Thyroid gland (tissue), 4 donors: ENCODE measurements around the gene FBXL19. TPM values are rescaled to one million over a fixed set of nuclear protein-coding genes. Genes with fewer than 3 reads are reported as not detected.
A peak's percentile ranks its signal among the peaks of the same experiment; 100 is the strongest.

Source experiments
- DNase-seq, 2 donors: peaks; one replicate each; pipeline ENCODE4 v3.0.0-alpha.2; 2019
- H3K27ac ChIP-seq, 3 donors: fragments of 200-600 bp; sonication (generic); 1 replicate in 2 of 3; 2 replicates in 1 of 3; pipeline ENCODE4 v1.5.1; 2016 to 2019; ENCODE audit warnings: mild to moderate bottlenecking in 1 of 3, moderate library complexity in 1 of 3
- H3K27me3 ChIP-seq: fragments of 200-600 bp; sonication (generic); one replicate; pipeline ENCODE4 v1.5.1; 2019
- H3K36me3 ChIP-seq, 2 donors: fragments of 200-600 bp; sonication (generic); one replicate each; pipeline ENCODE4 v1.5.1; 2016 to 2019
- H3K4me1 ChIP-seq, 2 donors: fragments of 200-600 bp; sonication (generic); one replicate each; pipeline ENCODE4 v1.5.1; 2017 to 2019
- H3K4me3 ChIP-seq, 3 donors: fragments of 200-600 bp; sonication (generic); replicated peaks in 1 of 3; 1 replicate in 2 of 3; 2 replicates in 1 of 3; pipeline ENCODE4 v1.5.1; 2016; ENCODE audit warnings: mild to moderate bottlenecking in 1 of 3
- H3K9me3 ChIP-seq: fragments of 200-600 bp; sonication (generic); one replicate; pipeline ENCODE4 v1.5.1; 2017
- CTCF ChIP-seq, 6 experiments: fragments of 200-600 bp in 3 of 6; fragments of 450-650 bp in 3 of 6; sonication (generic) in 3 of 6; IDR thresholded peaks; one replicate each; pipeline ENCODE4 v1.5.1; 2016 to 2019; ENCODE audit warnings: antibody characterized with exemption in 6 of 6, mild to moderate bottlenecking in 2 of 6, inconsistent platforms in 1 of 6, moderate library complexity in 1 of 6
- POLR2A ChIP-seq, 2 donors: fragments of 450-650 bp; IDR thresholded peaks; one replicate each; pipeline ENCODE4 v1.6.1; 2017; ENCODE audit warnings: antibody characterized with exemption in 2 of 2, mild to moderate bottlenecking in 2 of 2, moderate library complexity in 1 of 2
- WGBS, 2 donors: methylation state at CpG; one replicate each; pipeline ENCODE4 v1.1.5; 2017; 5-methylcytosine and 5-hydroxymethylcytosine counted together
- intact Hi-C: fragments of 100-400 bp; cut with DNase I; formaldehyde crosslinking; loops from one replicate; pipeline ENCODE4 v1.15.1; 2023
- total RNA-seq, 4 donors: library from RNA; depleted of rRNA; stranded (reverse); fragments of >200 nt; gene quantifications; one replicate each; pipeline ENCODE4 v1.2.3, GENCODE V29; 2016

The FBXL19 gene
- total RNA-seq, 4 donors from 2014 or later: 11.7 to 24.0 (median 14.4) TPM

DNA sequence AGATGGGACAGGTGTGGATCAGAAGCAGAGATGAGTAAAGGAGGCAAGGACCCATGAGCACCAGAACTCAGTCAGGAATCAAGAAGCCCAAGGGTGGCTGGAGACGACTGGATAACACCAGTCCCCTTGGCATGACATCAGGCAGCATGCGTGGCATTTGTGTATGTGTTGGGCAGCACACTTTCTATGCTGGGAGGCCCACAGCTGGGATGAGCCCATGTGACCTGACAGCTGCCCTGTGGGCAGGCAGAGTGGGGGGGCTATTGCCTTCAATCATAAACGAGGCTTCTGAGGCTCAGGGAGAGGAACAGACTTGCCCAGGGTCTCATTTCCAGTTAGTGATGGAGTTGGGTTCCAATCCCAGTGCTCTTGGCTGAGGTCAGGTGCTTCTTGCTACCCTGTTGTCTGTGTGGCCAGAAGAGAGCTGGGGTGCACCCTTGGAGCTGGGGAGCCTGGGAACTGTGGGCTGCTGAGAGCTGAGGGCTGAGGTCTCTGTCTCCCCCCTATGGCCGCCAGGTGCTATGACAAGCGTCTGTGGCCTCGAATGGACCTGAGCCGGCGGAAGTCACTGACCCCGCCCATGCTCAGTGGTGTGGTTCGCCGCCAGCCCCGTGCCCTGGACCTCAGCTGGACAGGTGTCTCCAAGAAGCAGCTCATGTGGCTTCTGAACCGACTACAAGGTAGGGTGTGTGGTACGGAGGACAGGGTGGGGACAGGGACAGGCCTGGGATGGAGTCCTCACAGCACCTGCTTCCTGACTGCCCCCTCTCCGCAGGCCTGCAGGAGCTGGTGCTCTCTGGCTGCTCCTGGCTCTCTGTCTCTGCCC is 18.4 kb downstream of the FBXL19 start:
- WGBS, 2 donors: 24 to 62% methylated on average over 3 to 13 of the region's 15 CpGs
- Histone ChIP-seq H3K4me3 (no peak overlapping the region), H3K27ac (no peak overlapping the region), H3K9me3 (no peaks in the 10 kb centered on the region), H3K4me1 (peaks cover 4 to 10% of the 10 kb centered on the region in 2 donors), H3K27me3 (no peaks in the 10 kb centered on the region), H3K36me3 (peaks cover 0 to 11% of the 10 kb centered on the region in 2 donors)
- intact Hi-C loops: no loop called here
- TF ChIP-seq POLR2A (IDR thresholded peaks at IDR 0.05): no peak
- TF ChIP-seq CTCF (IDR thresholded peaks at IDR 0.05): peak; percentile 55 to 97 (median 78)
- DNase-seq: peak; percentile 82 to 86

DNA sequence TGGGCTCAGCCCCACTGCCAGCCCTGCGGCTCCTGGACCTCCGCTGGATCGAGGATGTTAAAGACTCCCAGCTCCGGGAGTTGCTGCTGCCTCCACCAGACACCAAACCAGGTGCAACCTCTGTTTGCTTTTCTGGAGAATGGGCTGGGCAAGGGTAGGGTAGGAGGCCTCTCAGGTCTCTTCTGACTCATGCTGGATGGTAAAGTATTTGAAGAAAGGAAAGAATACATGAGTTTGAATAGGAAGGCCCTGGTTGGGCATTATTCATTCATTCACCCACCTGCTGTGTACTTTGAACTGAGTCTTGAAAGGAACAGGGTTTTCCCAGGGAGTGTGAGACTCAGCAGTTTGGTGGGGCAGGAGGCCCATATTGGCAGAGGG is 19.0 kb downstream of the FBXL19 start:
- TF ChIP-seq CTCF (IDR thresholded peaks at IDR 0.05) (no peak), POLR2A (IDR thresholded peaks at IDR 0.05) (no peak)
- no peak overlapping the region for H3K4me3 ChIP-seq
- peaks cover 0 to 11% of the 10 kb centered on the region in 2 donors for H3K36me3 ChIP-seq
- intact Hi-C loops: no loop called here
- H3K4me1 ChIP-seq: peaks cover 4 to 10% of the 10 kb centered on the region in 2 donors
- H3K27me3 ChIP-seq: no peaks in the 10 kb centered on the region
- DNase-seq: no peak
- no peak overlapping the region for H3K27ac ChIP-seq
- no peaks in the 10 kb centered on the region for H3K9me3 ChIP-seq
- WGBS, 2 donors: 79 to 93% methylated on average over 4 of the region's 4 CpGs

DNA sequence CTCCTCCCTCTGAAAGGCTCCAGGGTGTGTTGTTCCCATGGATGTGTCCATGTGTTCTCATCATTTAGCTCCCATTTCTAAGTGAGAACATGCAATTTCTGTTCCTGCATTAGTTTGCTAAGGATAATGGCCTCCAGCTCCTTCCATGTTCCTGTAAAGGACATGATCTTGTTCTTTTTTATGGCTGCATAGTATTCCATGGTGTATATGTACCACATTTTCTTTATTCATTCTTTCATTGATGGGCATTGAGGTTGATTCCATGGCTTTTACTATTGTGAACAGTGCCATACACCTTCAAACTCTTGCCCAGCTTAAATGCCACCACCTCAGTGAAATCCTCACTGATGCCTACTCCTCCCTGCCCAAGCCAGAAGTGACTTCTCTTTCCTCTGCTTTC is 21.0 kb downstream of the FBXL19 start:
- no peaks in the 10 kb centered on the region for H3K27me3 ChIP-seq
- intact Hi-C loops: no loop called here
- no peak for DNase-seq
- H3K9me3 ChIP-seq: no peaks in the 10 kb centered on the region
- H3K4me1 ChIP-seq: peaks cover 7 to 10% of the 10 kb centered on the region in 2 donors
- H3K27ac ChIP-seq: no peak overlapping the region
- TF ChIP-seq POLR2A (IDR thresholded peaks at IDR 0.05) (no peak), CTCF (IDR thresholded peaks at IDR 0.05) (no peak)
- H3K4me3 ChIP-seq: no peak overlapping the region
- H3K36me3 ChIP-seq: peaks cover 0 to 11% of the 10 kb centered on the region in 2 donors

GRCh38 chr16:30946671-30947540 is 23.5 kb downstream of the FBXL19 start:
- TF ChIP-seq POLR2A (IDR thresholded peaks at IDR 0.05) (no peak), CTCF (IDR thresholded peaks at IDR 0.05) (no peak)
- H3K4me1 ChIP-seq: peaks cover 26 to 27% of the 10 kb centered on the region in 2 donors
- no peak overlapping the region for H3K4me3 ChIP-seq
- intact Hi-C loops: no loop called here
- H3K36me3 ChIP-seq: peaks cover 0 to 11% of the 10 kb centered on the region in 2 donors
- H3K9me3 ChIP-seq: no peaks in the 10 kb centered on the region
- DNase-seq: no peak
- H3K27me3 ChIP-seq: no peaks in the 10 kb centered on the region
- WGBS, 2 donors: 85 to 91% methylated on average over 26 to 33 of the region's 38 CpGs
- H3K27ac ChIP-seq: no peak overlapping the region

DNA sequence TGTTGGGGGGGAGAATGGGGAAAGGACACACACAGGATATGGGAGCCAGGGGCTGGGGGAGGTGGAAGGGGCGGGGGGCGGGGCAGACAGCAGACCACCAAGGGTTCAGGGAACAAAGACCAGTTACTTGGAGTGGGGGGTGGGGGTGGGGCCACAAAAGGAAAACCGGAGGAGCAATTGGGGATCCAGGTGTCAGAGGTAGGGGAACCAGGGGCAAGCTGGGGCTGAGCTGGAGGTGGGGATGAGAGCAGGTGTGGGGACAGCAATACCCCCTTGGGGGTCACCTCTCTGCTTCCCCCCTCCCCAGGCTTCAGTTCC is 24.1 kb downstream of the FBXL19 start:
- Histone ChIP-seq H3K27ac (peak overlapping the region; percentile 87 to 96 (median 92)), H3K36me3 (peaks cover 0 to 9% of the 10 kb centered on the region in 2 donors), H3K4me1 (peaks cover 20 to 29% of the 10 kb centered on the region in 2 donors), H3K27me3 (no peaks in the 10 kb centered on the region), H3K9me3 (no peaks in the 10 kb centered on the region), H3K4me3 (no peak overlapping the region)
- intact Hi-C loops: no loop called here
- TF ChIP-seq POLR2A (IDR thresholded peaks at IDR 0.05): no peak
- no peak for TF ChIP-seq CTCF (IDR thresholded peaks at IDR 0.05)
- no peak for DNase-seq
- WGBS, 2 donors: 52 to 57% methylated on average over 3 of the region's 3 CpGs
